NCI-H187 (cell line): Measurements from ENCODE around the gene CDC42EP1.

Experiments
- DNase-seq, 2 experiments: peaks; one replicate each; lab custom pipeline; 2025; lab: John Stamatoyannopoulos, UW

The CDC42EP1 gene

DNA sequence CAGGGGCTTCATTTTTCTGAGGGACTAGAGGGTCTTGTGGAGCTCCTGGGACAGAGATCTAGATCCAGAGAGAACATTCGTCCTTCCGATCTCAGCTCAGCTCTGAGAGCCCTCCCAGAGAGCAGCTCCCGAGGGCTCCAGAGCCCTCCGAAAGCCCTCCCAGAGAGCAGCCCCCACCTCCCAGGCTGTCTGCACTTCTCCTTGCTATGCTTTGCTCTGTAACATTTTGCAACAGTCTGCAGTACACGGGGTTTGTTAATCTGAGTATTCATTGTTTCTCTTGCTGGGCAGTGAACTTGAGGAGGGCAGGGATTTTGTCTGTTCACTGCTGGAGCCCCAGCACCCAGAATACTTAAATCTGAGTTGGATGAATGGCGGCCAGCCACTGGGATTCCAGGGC is 50.9 kb downstream of the CDC42EP1 start:
- no peak for DNase-seq

DNA sequence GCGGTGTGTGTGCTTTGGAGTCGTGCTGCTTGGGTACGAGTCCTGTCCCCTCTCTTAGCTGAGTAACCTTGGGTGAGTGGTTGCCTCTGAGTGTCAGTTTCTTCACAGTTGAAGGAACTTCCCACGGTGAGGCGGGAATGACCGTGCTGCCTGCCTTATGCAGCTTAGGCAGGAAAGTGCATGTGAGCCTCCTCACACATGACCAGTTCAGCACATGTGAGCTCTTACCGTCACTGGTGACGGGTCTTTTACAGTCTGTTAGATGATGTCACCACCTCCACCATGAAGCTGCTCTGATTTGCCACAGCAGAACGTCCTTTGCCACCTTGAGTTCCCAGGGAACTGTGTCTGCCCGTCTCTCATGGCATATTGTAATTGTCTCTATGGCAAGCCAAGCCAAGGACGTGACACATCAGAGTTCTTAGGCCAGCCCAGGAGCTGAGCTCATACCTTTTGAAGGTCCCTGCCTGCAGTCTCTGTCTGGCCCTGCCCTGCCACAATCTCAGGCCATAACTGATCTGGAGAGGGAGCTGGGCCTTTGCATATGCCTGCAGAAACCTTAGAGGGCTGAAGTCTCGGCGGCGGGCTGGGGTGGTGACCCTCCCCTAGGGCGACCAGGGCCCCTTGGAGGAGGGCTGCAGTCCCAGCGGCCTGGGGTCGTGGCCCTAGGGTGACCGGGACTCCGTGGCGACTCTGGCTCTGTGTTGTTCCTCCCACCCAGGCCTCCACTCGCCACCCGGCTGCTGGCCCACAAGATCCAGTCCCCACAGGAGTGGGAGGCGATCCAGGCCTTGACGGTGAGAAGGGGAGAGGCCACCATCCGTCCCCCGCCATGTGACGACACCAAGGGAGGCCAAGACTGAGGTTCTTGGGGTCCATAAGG is 56.2 kb downstream of the CDC42EP1 start:
- no peak for DNase-seq

DNA sequence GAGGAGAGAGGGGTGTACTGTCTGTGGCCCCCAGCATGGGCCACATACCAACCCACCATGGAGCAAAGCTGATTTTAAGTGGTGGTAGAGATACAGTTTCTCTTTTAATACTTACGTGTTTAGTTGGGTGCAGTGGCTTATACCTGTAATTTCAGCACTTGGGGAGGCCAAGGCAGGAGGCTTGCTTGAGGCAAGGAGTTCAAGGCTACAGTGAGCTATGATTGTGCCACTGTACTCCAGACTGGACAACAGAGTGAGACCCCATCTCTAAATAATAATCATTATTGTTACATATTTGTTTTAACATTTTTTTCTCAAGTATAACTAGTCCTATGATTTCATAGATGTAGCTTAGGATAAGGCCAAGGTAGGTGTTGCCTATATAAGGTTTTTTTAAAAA is 57.2 kb downstream of the CDC42EP1 start:
- no peak for DNase-seq

DNA sequence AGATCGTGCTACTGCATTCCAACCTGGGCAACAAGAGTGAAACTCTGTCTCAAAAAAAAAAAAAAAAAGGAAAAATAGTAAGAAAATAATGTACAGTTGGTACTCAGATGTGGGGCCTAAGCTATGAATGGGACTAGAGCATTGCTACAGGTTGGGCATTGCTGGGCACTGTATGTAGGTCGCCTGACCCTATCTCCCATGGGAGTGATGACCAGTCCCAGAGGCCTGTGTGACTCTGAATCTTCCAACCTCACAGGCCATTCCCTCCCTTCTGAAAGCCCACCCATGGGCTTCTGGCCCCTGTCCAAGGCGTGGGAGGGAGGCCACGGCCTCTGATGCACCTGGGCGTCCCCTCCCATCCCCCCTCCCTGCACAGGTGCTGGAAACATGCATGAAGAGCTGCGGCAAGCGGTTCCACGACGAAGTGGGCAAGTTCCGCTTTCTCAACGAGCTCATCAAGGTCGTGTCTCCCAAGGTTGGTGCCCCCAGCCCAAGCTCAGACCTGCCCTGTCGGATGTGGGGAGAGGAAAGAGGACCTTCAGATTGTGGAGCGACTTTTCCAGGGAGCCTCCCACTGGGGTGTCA is 57.9 kb downstream of the CDC42EP1 start:
- no peak for DNase-seq

DNA sequence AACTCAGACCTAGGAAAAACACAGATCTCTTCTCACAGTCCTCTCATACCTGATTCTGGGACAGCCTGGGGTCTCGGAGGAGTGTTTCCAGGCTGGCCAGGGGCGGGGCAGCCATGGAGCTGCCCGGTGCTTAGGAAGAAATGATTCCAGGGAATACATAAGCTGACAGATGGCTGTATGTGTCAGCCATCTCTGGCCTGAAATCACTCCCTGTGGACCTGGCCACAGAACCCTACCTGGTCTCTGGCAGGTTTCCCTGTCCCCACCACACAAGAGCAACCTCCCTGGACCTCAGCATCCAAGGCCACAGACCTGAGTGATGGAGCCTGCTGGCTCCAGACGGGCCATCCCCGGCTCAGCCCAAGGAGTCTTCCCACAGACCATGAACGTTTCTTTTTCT is 58.4 kb downstream of the CDC42EP1 start:
- no peak for DNase-seq
